MM.1S (cell line): ENCODE results near the gene SNX11.

Experiments
- DNase-seq: peaks from one replicate; pipeline ENCODE4 v3.0.0-alpha.2; 2015
- H2AFZ ChIP-seq: fragments of 300-600 bp; sonication (generic); 2 replicates; pipeline ENCODE4 v1.6.0; 2016; ENCODE audit warnings: antibody characterized with exemption, low read length
- H3F3A ChIP-seq: fragments of 300-600 bp; sonication (generic); 2 replicates; pipeline ENCODE4 v1.6.1; 2016; ENCODE audit warnings: mild to moderate bottlenecking, antibody characterized with exemption, low read length, moderate library complexity, mixed read lengths; ENCODE audit not compliant: insufficient read depth
- H3K27ac ChIP-seq: fragments of 300-600 bp; sonication (generic); 2 replicates; pipeline ENCODE4 v1.5.1; 2016; ENCODE audit warnings: mild to moderate bottlenecking, low read length
- H3K27me3 ChIP-seq: fragments of 300-600 bp; sonication (generic); replicated peaks from 2 replicates; pipeline ENCODE4 v1.6.0; 2016; ENCODE audit warnings: low read length; ENCODE audit not compliant: insufficient read depth
- H3K36me3 ChIP-seq: fragments of 300-600 bp; sonication (generic); replicated peaks from 2 replicates; pipeline ENCODE4 v1.6.1; 2016; ENCODE audit warnings: mild to moderate bottlenecking, low read length, mixed read lengths; ENCODE audit not compliant: insufficient read depth
- H3K4me1 ChIP-seq: fragments of 300-600 bp; sonication (generic); 2 replicates; pipeline ENCODE4 v1.6.1; 2016; ENCODE audit warnings: low read length, mixed read lengths
- H3K4me2 ChIP-seq: fragments of 300-600 bp; sonication (generic); 2 replicates; pipeline ENCODE4 v1.6.0; 2016; ENCODE audit warnings: low read depth, low read length
- H3K4me3 ChIP-seq: fragments of 300-600 bp; sonication (generic); 2 replicates; pipeline ENCODE4 v1.5.1; 2016; ENCODE audit warnings: low read length, mixed read lengths
- H3K79me2 ChIP-seq: fragments of 300-600 bp; sonication (generic); 2 replicates; pipeline ENCODE4 v1.6.1; 2016; ENCODE audit warnings: mixed run types, low read length, mixed read lengths
- H3K9ac ChIP-seq: fragments of 300-600 bp; sonication (generic); 2 replicates; pipeline ENCODE4 v1.6.1; 2016; ENCODE audit warnings: low read length, mixed read lengths
- H3K9me2 ChIP-seq: fragments of 300-600 bp; sonication (generic); replicated peaks from 2 replicates; pipeline ENCODE4 v1.6.1; 2016; ENCODE audit warnings: mild to moderate bottlenecking, low read length, mixed read lengths; ENCODE audit not compliant: insufficient read depth
- H3K9me3 ChIP-seq: fragments of 300-600 bp; sonication (generic); replicated peaks from 2 replicates; pipeline ENCODE4 v1.6.1; 2016; ENCODE audit warnings: mild to moderate bottlenecking, low read length, mixed read lengths; ENCODE audit not compliant: insufficient read depth
- H4K20me1 ChIP-seq: fragments of 300-600 bp; sonication (generic); 2 replicates; pipeline ENCODE4 v1.6.1; 2016; ENCODE audit warnings: mild to moderate bottlenecking, low read length, moderate library complexity, mixed read lengths; ENCODE audit not compliant: insufficient read depth
- EZH2 ChIP-seq: fragments of 300-600 bp; sonication (generic); optimal IDR thresholded peaks from 2 replicates; pipeline ENCODE3; 2017; ENCODE audit warnings: low read depth, mild to moderate bottlenecking, antibody characterized with exemption, low read length, mixed read lengths
- EZH2phosphoT487 ChIP-seq: fragments of 300-600 bp; sonication (generic); IDR thresholded peaks from 2 replicates; pipeline ENCODE4 v1.6.1; 2018; ENCODE audit warnings: antibody characterized with exemption, low read length
- TF ChIP-seq, protein P1 (sequence below): fragments of 300-600 bp; sonication (generic); IDR thresholded peaks from 2 replicates; pipeline ENCODE4 v1.5.1; 2016; ENCODE audit warnings: antibody characterized with exemption, low read length, mixed read lengths

The SNX11 gene

GRCh38 chr17:48093341-48094045 is 14.1 kb upstream of the SNX11 start:
- H4K20me1 ChIP-seq: no peaks in the 10 kb centered on the region
- no peaks in the 10 kb centered on the region for H3F3A ChIP-seq
- H3K4me1 ChIP-seq: peaks cover 10% of the 10 kb centered on the region; the same call in 1 of the 2 replicates
- no peaks in the 10 kb centered on the region for H3K9me3 ChIP-seq
- no peak overlapping the region for H3K4me3 ChIP-seq
- H3K9ac ChIP-seq: no peak overlapping the region
- H3K79me2 ChIP-seq: peaks cover 95% of the 10 kb centered on the region
- no peaks in the 10 kb centered on the region for H3K36me3 ChIP-seq
- H3K9me2 ChIP-seq: no peaks in the 10 kb centered on the region
- no peak overlapping the region for H3K27ac ChIP-seq
- TF ChIP-seq EZH2phosphoT487: no peak
- TF ChIP-seq, protein P1, sequence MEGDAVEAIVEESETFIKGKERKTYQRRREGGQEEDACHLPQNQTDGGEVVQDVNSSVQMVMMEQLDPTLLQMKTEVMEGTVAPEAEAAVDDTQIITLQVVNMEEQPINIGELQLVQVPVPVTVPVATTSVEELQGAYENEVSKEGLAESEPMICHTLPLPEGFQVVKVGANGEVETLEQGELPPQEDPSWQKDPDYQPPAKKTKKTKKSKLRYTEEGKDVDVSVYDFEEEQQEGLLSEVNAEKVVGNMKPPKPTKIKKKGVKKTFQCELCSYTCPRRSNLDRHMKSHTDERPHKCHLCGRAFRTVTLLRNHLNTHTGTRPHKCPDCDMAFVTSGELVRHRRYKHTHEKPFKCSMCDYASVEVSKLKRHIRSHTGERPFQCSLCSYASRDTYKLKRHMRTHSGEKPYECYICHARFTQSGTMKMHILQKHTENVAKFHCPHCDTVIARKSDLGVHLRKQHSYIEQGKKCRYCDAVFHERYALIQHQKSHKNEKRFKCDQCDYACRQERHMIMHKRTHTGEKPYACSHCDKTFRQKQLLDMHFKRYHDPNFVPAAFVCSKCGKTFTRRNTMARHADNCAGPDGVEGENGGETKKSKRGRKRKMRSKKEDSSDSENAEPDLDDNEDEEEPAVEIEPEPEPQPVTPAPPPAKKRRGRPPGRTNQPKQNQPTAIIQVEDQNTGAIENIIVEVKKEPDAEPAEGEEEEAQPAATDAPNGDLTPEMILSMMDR: no peak
- no peak for TF ChIP-seq EZH2
- no peak overlapping the region for H3K4me2 ChIP-seq
- no peak overlapping the region for H2AFZ ChIP-seq
- H3K27me3 ChIP-seq: no peaks in the 10 kb centered on the region
- DNase-seq: no peak

GRCh38 chr17:48095611-48096010 is 12.0 kb upstream of the SNX11 start:
- Histone ChIP-seq H3K9me2 (no peaks in the 10 kb centered on the region), H3K9ac (no peak overlapping the region), H3K9me3 (no peaks in the 10 kb centered on the region), H3K36me3 (no peaks in the 10 kb centered on the region), H3K4me2 (no peak overlapping the region), H3K79me2 (peaks cover 97% of the 10 kb centered on the region), H3K4me1 (peaks cover 16% of the 10 kb centered on the region; the same call in 1 of the 2 replicates), H2AFZ (no peak overlapping the region), H3K4me3 (no peak overlapping the region), H3F3A (peaks cover 4% of the 10 kb centered on the region; the same call in 1 of the 2 replicates), H3K27ac (no peak overlapping the region), H4K20me1 (no peaks in the 10 kb centered on the region), H3K27me3 (no peaks in the 10 kb centered on the region)
- no peak for DNase-seq
- TF ChIP-seq EZH2phosphoT487: no peak

DNA sequence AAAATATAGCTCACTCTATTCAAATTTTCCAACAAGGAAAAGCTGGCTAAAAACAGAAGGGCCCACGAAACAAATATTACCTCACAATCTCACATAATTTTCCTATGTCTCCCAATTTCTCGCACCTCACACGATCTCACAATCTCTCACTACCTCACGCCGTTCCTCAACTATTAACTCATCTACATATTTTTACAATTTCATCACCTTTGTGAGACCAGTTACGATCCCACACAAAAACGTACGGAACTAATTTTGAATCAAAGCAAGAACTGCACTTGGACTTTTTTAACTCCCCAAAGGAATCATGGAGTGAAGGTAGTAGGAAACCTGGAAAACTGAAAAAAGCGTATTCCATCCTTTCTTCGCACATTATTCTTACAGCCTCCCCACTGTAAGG is 7.4 kb upstream of the SNX11 start:
- H3K4me2 ChIP-seq: peak overlapping the region; percentile 96
- H3K79me2 ChIP-seq: peaks cover 60% of the 10 kb centered on the region
- peaks cover 26% of the 10 kb centered on the region for H3F3A ChIP-seq
- peak overlapping the region; percentile 94 for H2AFZ ChIP-seq
- no peaks in the 10 kb centered on the region for H3K27me3 ChIP-seq
- H3K9me2 ChIP-seq: no peaks in the 10 kb centered on the region
- no peak for DNase-seq
- H3K4me3 ChIP-seq: peak overlapping the region; percentile 96
- no peak overlapping the region for H3K27ac ChIP-seq
- no peaks in the 10 kb centered on the region for H3K9me3 ChIP-seq
- H4K20me1 ChIP-seq: no peaks in the 10 kb centered on the region
- peaks cover 17% of the 10 kb centered on the region for H3K4me1 ChIP-seq
- no peaks in the 10 kb centered on the region for H3K36me3 ChIP-seq
- TF ChIP-seq EZH2phosphoT487 (no peak), EZH2 (no peak)
- TF ChIP-seq, protein P1: no peak
- H3K9ac ChIP-seq: peak overlapping the region; percentile 66; the same call in 1 of the 2 replicates

- Histone ChIP-seq H3K36me3 (no peaks in the 10 kb centered on the region), H3K4me1 (peaks cover 17% of the 10 kb centered on the region), H3K4me3 (peak overlapping the region; percentile 96), H3K9me3 (no peaks in the 10 kb centered on the region), H3F3A (peaks cover 26% of the 10 kb centered on the region), H2AFZ (peak overlapping the region; percentile 94), H3K27ac (peak overlapping the region; percentile 73; the same call in 1 of the 2 replicates), H3K27me3 (no peaks in the 10 kb centered on the region), H4K20me1 (no peaks in the 10 kb centered on the region), H3K79me2 (peaks cover 55% of the 10 kb centered on the region), H3K4me2 (peak overlapping the region; percentile 96), H3K9me2 (no peaks in the 10 kb centered on the region), H3K9ac (peak overlapping the region; percentile 66)
- DNase-seq: no peak
- TF ChIP-seq EZH2phosphoT487: no peak
- TF ChIP-seq, protein P1: no peak
- no peak for TF ChIP-seq EZH2
These were observed 7.0 kb upstream of the SNX11 start for GRCh38 chr17:48100591-48101011.
